Osteoblast (primary cell): ENCODE measurements around the gene OSGIN1. TPM values are rescaled to one million over a fixed set of nuclear protein-coding genes. Genes with fewer than 3 reads are reported as not detected.

ENCODE experiments used
- DNase-seq: peaks from one replicate; pipeline ENCODE4 v3.0.0; 2011; ENCODE audit warnings: low spot score, mixed read lengths; ENCODE audit not compliant: insufficient read length; ENCODE audit errors: missing footprints
- H2AFZ ChIP-seq: 2 replicates; pipeline ENCODE4 v1.6.0; 2011; ENCODE audit warnings: mild to moderate bottlenecking, low read length
- H3K27ac ChIP-seq: 2 replicates; pipeline ENCODE4 v1.5.1; 2011; ENCODE audit warnings: mild to moderate bottlenecking, low read depth, low read length, moderate library complexity
- H3K27me3 ChIP-seq: 2 replicates; pipeline ENCODE4 v1.6.0; 2012; ENCODE audit warnings: mild to moderate bottlenecking, control low read depth, inconsistent platforms, low read length, moderate library complexity; ENCODE audit not compliant: insufficient read depth
- H3K36me3 ChIP-seq: 2 replicates; pipeline ENCODE4 v1.5.1; 2011; ENCODE audit warnings: mild to moderate bottlenecking, low read length, control low read depth, moderate library complexity; ENCODE audit not compliant: insufficient read depth
- H3K4me1 ChIP-seq: 2 replicates; pipeline ENCODE4 v1.5.1; 2011; ENCODE audit warnings: mild to moderate bottlenecking, low read length, control low read depth, moderate library complexity; ENCODE audit not compliant: insufficient read depth
- H3K4me2 ChIP-seq: 2 replicates; pipeline ENCODE4 v1.6.0; 2011; ENCODE audit warnings: mild to moderate bottlenecking, low read length; ENCODE audit not compliant: insufficient read depth
- H3K4me3 ChIP-seq: fragments of 200-600 bp; sonication (generic); 3 replicates; pipeline ENCODE4 v1.5.1; 2012; ENCODE audit warnings: mild to moderate bottlenecking, low read length, inconsistent platforms; ENCODE audit not compliant: insufficient read depth
- H3K79me2 ChIP-seq: 2 replicates; pipeline ENCODE4 v1.6.0; 2012; ENCODE audit warnings: mild to moderate bottlenecking, low read length, control low read depth, inconsistent platforms; ENCODE audit not compliant: insufficient read depth
- H3K9me3 ChIP-seq: 2 replicates; pipeline ENCODE4 v1.5.1; 2011; ENCODE audit warnings: low read depth, low read length, control low read depth
- H4K20me1 ChIP-seq: 2 replicates; pipeline ENCODE4 v1.6.0; 2012; ENCODE audit warnings: mild to moderate bottlenecking, low read length, control low read depth; ENCODE audit not compliant: insufficient read depth
- total RNA-seq: library from RNA; depleted of rRNA; stranded (reverse); fragments of >200 nt; gene quantifications from 2 replicates; pipeline ENCODE4 v1.2.3, GENCODE V29; 2012
- TF ChIP-seq, protein P1 (sequence below): IDR thresholded peaks from 2 replicates; pipeline ENCODE4 v1.5.1; 2011; ENCODE audit warnings: mild to moderate bottlenecking, low read depth, low read length, moderate library complexity; ENCODE audit errors: extremely low read depth

Gene OSGIN1
- total RNA-seq, 1 donor, result 3.6 TPM

GRCh38 chr16:83935005-83935857 is 17.8 kb upstream of the OSGIN1 start:
- peak; percentile 82 for DNase-seq
- H3K36me3 ChIP-seq, result no peaks in the 10 kb centered on the region
- H3K4me2 ChIP-seq, result no peak overlapping the region
- TF ChIP-seq, protein P1, sequence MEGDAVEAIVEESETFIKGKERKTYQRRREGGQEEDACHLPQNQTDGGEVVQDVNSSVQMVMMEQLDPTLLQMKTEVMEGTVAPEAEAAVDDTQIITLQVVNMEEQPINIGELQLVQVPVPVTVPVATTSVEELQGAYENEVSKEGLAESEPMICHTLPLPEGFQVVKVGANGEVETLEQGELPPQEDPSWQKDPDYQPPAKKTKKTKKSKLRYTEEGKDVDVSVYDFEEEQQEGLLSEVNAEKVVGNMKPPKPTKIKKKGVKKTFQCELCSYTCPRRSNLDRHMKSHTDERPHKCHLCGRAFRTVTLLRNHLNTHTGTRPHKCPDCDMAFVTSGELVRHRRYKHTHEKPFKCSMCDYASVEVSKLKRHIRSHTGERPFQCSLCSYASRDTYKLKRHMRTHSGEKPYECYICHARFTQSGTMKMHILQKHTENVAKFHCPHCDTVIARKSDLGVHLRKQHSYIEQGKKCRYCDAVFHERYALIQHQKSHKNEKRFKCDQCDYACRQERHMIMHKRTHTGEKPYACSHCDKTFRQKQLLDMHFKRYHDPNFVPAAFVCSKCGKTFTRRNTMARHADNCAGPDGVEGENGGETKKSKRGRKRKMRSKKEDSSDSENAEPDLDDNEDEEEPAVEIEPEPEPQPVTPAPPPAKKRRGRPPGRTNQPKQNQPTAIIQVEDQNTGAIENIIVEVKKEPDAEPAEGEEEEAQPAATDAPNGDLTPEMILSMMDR, result no peak
- no peak overlapping the region for H3K27ac ChIP-seq
- no peaks in the 10 kb centered on the region for H3K27me3 ChIP-seq
- H3K79me2 ChIP-seq, result no peaks in the 10 kb centered on the region
- H2AFZ ChIP-seq, result no peak overlapping the region
- H3K4me3 ChIP-seq, result no peak overlapping the region
- no peaks in the 10 kb centered on the region for H3K9me3 ChIP-seq
- peaks cover 15% of the 10 kb centered on the region for H3K4me1 ChIP-seq
- H4K20me1 ChIP-seq, result no peaks in the 10 kb centered on the region

- Histone ChIP-seq H3K36me3 (no peaks in the 10 kb centered on the region), H3K27me3 (peaks cover 3% of the 10 kb centered on the region), H3K79me2 (no peaks in the 10 kb centered on the region), H4K20me1 (no peaks in the 10 kb centered on the region), H3K27ac (no peak overlapping the region), H3K9me3 (no peaks in the 10 kb centered on the region), H3K4me2 (no peak overlapping the region), H2AFZ (no peak overlapping the region), H3K4me3 (no peak overlapping the region), H3K4me1 (peaks cover 15% of the 10 kb centered on the region)
- peak; percentile 73 for DNase-seq
- TF ChIP-seq, protein P1, result no peak
Measured at GRCh38 chr16:83935858-83936255, 17.2 kb upstream of the OSGIN1 start.

DNA sequence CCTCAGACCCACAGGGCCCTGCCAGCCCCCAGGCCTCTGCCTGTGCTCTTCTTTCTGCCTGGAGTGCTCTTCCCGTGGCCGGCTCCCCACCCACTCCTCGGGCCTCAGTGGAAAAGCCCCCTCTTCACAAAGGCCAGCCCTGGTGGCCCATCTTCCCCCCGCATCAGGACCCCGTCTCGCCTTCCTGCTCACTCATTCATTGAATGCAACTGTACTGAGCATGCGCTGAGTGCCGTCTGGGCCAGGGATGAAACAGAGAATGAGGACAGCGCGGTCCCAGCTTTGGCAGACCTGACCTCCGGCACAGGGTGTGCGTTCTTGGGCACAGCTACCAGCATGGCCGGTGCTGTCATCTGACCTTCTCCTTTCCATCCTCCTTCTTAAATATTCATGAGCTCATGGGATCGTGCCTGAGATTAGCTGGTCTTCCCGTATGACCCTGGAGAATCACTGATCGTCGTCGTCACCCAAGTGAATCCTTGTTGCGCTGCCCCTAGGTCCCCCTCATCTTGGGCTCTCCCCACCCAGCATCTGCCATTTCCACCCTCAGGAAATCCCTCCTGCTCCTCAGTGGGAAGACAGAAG is 16.4 kb upstream of the OSGIN1 start:
- no peaks in the 10 kb centered on the region for H3K79me2 ChIP-seq
- H3K27me3 ChIP-seq, result peaks cover 4% of the 10 kb centered on the region
- no peak overlapping the region for H3K4me2 ChIP-seq
- H3K9me3 ChIP-seq, result no peaks in the 10 kb centered on the region
- TF ChIP-seq, protein P1, result no peak
- H4K20me1 ChIP-seq, result no peaks in the 10 kb centered on the region
- DNase-seq, result peak; percentile 78
- H2AFZ ChIP-seq, result no peak overlapping the region
- peaks cover 15% of the 10 kb centered on the region for H3K4me1 ChIP-seq
- H3K27ac ChIP-seq, result no peak overlapping the region
- no peaks in the 10 kb centered on the region for H3K36me3 ChIP-seq
- no peak overlapping the region for H3K4me3 ChIP-seq

GRCh38 chr16:83937267-83937666 is 15.8 kb upstream of the OSGIN1 start:
- Histone ChIP-seq H3K36me3 (no peaks in the 10 kb centered on the region), H3K4me1 (peaks cover 15% of the 10 kb centered on the region), H4K20me1 (no peaks in the 10 kb centered on the region), H3K79me2 (no peaks in the 10 kb centered on the region), H3K4me2 (no peak overlapping the region), H3K27ac (no peak overlapping the region), H3K9me3 (no peaks in the 10 kb centered on the region), H2AFZ (no peak overlapping the region), H3K27me3 (peaks cover 4% of the 10 kb centered on the region), H3K4me3 (no peak overlapping the region)
- no peak for DNase-seq
- TF ChIP-seq, protein P1, result no peak
